DOHH2 (cell line): ENCODE data around the gene MDGA2.

Experiments used
- H3F3A ChIP-seq: fragments of 200-600 bp; sonication (generic), shearing (Covaris generic); 2 replicates; pipeline ENCODE4 v1.6.0; 2016; ENCODE audit warnings: antibody characterized with exemption, mild to moderate bottlenecking; ENCODE audit not compliant: control insufficient read depth, insufficient read depth
- H3K27ac ChIP-seq: fragments of 200-600 bp; sonication (generic); 2 replicates; pipeline ENCODE4 v1.5.1; 2014; ENCODE audit warnings: low read depth, mild to moderate bottlenecking, low read length, moderate library complexity
- H3K27me3 ChIP-seq: fragments of 200-600 bp; sonication (generic); 2 replicates; pipeline ENCODE4 v1.6.1; 2014; ENCODE audit warnings: mild to moderate bottlenecking, low read length, mixed read lengths; ENCODE audit not compliant: control insufficient read depth
- H3K36me3 ChIP-seq: fragments of 200-600 bp; sonication (generic); 2 replicates; pipeline ENCODE4 v1.6.1; 2014; ENCODE audit warnings: mild to moderate bottlenecking, low read length, moderate library complexity, mixed read lengths; ENCODE audit not compliant: control insufficient read depth
- H3K4me1 ChIP-seq: fragments of 200-600 bp; sonication (generic); 2 replicates; pipeline ENCODE4 v1.6.1; 2014; ENCODE audit warnings: mild to moderate bottlenecking, low read length, mixed read lengths; ENCODE audit not compliant: control insufficient read depth
- H3K4me2 ChIP-seq: fragments of 200-600 bp; sonication (generic); 2 replicates; pipeline ENCODE4 v1.6.0; 2014; ENCODE audit warnings: mild to moderate bottlenecking, low read length, moderate library complexity
- H3K4me3 ChIP-seq: fragments of 200-600 bp; sonication (generic); 2 replicates; pipeline ENCODE4 v1.5.1; 2014; ENCODE audit warnings: mild to moderate bottlenecking, low read length, mixed read lengths
- H3K79me2 ChIP-seq: fragments of 200-600 bp; sonication (generic); 2 replicates; pipeline ENCODE4 v1.6.1; 2014; ENCODE audit warnings: mild to moderate bottlenecking, low read length, mixed read lengths; ENCODE audit not compliant: control insufficient read depth
- H3K9me2 ChIP-seq: fragments of 200-600 bp; sonication (generic); replicated peaks from 2 replicates; pipeline ENCODE4 v1.6.1; 2014; ENCODE audit warnings: mild to moderate bottlenecking, low read length, mixed read lengths; ENCODE audit not compliant: control insufficient read depth
- H3K9me3 ChIP-seq: fragments of 200-600 bp; sonication (generic); 2 replicates; pipeline ENCODE4 v1.6.1; 2014; ENCODE audit warnings: antibody characterized with exemption, low read length, mixed read lengths; ENCODE audit not compliant: control insufficient read depth, insufficient read depth
- H4K20me1 ChIP-seq: fragments of 200-600 bp; sonication (generic); 2 replicates; pipeline ENCODE4 v1.6.0; 2014; ENCODE audit warnings: low read depth, mild to moderate bottlenecking, antibody characterized with exemption, low read length, moderate library complexity; ENCODE audit not compliant: control insufficient read depth, insufficient read depth
- EZH2phosphoT487 ChIP-seq: fragments of 200-600 bp; sonication (generic); IDR thresholded peaks from 2 replicates; pipeline ENCODE4 v1.6.1; 2017; ENCODE audit warnings: borderline replicate concordance, mild to moderate bottlenecking, antibody characterized with exemption, low read length, moderate library complexity, mixed read lengths
- TF ChIP-seq, protein P1 (sequence below): fragments of 200-600 bp; sonication (generic); IDR thresholded peaks from one replicate; pipeline ENCODE4 v1.5.1; 2014; ENCODE audit warnings: antibody characterized with exemption, mild to moderate bottlenecking, low read depth, low read length; ENCODE audit not compliant: poor library complexity, severe bottlenecking

MDGA2 gene

DNA sequence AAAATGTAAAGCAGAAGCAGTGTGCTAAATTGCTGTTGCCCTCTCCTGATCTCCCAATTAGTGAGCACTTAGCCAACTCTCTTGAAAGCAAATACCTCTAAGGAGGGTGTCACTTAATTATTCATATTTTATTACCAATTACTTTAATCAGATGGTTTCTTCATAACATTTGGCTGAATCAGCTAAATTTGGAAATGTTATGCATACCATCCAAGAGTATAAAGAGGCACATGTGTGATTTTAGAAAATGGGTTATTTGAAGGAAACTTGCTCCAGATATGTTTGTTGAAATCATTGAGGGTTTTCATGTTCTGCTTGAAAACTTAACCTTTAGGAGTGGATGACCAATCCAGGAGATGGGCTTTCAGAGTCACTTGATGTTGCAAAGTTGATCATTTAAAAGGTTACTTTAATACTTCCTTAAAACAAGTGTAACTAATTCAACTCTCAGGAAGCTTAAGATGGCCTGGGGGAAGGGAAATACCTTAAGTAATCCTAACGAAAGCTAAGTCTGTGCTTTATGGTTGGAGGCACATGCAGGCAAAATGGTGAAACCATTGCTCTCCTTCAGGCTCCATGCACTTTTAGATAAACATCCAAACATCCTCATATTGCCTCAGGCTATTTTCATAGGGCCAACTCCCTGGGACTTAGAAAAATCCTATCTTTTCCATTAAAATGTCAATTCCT is 434.5 kb downstream of the MDGA2 start:
- Histone ChIP-seq H3K4me2 (no peak overlapping the region), H3K79me2 (no peaks in the 10 kb centered on the region), H3K9me3 (no peaks in the 10 kb centered on the region), H3F3A (no peaks in the 10 kb centered on the region), H3K27me3 (no peaks in the 10 kb centered on the region), H3K9me2 (no peaks in the 10 kb centered on the region), H3K4me3 (no peak overlapping the region), H3K36me3 (no peaks in the 10 kb centered on the region), H3K27ac (no peak overlapping the region), H4K20me1 (no peaks in the 10 kb centered on the region), H3K4me1 (no peaks in the 10 kb centered on the region)
- no peak for TF ChIP-seq EZH2phosphoT487
- TF ChIP-seq, protein P1, sequence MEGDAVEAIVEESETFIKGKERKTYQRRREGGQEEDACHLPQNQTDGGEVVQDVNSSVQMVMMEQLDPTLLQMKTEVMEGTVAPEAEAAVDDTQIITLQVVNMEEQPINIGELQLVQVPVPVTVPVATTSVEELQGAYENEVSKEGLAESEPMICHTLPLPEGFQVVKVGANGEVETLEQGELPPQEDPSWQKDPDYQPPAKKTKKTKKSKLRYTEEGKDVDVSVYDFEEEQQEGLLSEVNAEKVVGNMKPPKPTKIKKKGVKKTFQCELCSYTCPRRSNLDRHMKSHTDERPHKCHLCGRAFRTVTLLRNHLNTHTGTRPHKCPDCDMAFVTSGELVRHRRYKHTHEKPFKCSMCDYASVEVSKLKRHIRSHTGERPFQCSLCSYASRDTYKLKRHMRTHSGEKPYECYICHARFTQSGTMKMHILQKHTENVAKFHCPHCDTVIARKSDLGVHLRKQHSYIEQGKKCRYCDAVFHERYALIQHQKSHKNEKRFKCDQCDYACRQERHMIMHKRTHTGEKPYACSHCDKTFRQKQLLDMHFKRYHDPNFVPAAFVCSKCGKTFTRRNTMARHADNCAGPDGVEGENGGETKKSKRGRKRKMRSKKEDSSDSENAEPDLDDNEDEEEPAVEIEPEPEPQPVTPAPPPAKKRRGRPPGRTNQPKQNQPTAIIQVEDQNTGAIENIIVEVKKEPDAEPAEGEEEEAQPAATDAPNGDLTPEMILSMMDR = no peak

DNA sequence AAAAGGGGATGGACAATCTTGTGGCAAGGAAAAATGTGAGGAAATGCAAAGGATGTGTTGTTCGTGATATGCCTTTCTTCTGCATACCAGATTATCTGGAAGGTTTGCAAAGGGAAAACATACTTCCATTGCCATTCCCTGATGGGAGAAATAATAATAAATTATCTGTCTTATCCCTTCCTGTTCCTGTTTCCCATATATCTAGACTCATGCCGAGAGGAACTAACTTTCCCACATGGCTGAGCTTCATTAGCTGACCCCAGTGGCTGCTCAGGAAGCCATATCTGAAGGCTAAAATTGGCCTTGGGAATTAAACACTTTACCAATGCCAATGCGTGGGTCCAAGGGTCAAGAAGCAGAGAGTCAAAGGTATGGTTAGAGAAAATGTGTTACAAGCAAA is 439.8 kb downstream of the MDGA2 start:
- H3K4me2 ChIP-seq = no peak overlapping the region

DNA sequence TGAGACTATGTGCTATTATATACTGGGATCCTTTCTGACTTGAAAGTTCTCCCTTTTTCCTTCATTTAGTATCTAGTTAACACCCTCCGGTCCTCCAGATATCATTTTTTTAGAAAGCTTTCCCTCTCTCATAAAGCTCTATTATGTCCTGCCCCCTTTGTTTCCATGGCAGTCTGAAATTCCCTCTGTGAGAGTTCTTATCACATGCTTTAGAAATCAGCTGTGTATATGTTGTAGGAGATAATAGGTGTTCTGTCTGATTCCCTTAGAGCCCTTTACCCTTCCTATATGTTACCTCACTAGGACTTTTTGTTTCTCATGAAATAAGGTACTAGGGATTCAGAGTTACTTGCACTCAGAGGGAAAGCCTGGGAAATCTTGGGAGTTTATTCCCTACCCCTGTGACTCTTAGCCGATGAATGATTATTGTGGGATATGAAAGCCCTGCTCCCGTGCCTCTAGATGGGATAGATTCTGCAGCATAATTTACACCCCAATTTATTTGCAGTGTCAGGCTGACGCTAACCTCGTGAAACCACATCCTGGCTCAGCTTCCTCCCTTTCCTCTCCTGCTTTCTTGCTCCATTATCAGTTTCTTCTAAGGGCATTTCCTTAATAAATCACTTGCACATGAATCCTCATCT is 448.4 kb downstream of the MDGA2 start:
- TF ChIP-seq EZH2phosphoT487 = no peak
- TF ChIP-seq, protein P1 = no peak
- H3K9me2 ChIP-seq = no peaks in the 10 kb centered on the region
- H3K4me1 ChIP-seq = no peaks in the 10 kb centered on the region
- H3K4me2 ChIP-seq = no peak overlapping the region
- H3F3A ChIP-seq = no peaks in the 10 kb centered on the region
- H3K79me2 ChIP-seq = no peaks in the 10 kb centered on the region
- H3K4me3 ChIP-seq = no peak overlapping the region
- H3K27ac ChIP-seq = no peak overlapping the region
- no peaks in the 10 kb centered on the region for H4K20me1 ChIP-seq
- no peaks in the 10 kb centered on the region for H3K9me3 ChIP-seq
- no peaks in the 10 kb centered on the region for H3K36me3 ChIP-seq
- H3K27me3 ChIP-seq = no peaks in the 10 kb centered on the region

More for the DNA sequence above, 439.8 kb downstream of the MDGA2 start:
- Histone ChIP-seq H3K4me1 (no peaks in the 10 kb centered on the region), H3K79me2 (no peaks in the 10 kb centered on the region), H3K4me3 (no peak overlapping the region), H3K27me3 (no peaks in the 10 kb centered on the region), H3K9me3 (no peaks in the 10 kb centered on the region), H3K36me3 (no peaks in the 10 kb centered on the region), H3F3A (no peaks in the 10 kb centered on the region), H4K20me1 (no peaks in the 10 kb centered on the region), H3K27ac (no peak overlapping the region), H3K9me2 (no peaks in the 10 kb centered on the region)
- TF ChIP-seq EZH2phosphoT487 = no peak
- TF ChIP-seq, protein P1 = no peak
